ENCODE results near the gene RNF166.

RNF166 gene

DNA sequence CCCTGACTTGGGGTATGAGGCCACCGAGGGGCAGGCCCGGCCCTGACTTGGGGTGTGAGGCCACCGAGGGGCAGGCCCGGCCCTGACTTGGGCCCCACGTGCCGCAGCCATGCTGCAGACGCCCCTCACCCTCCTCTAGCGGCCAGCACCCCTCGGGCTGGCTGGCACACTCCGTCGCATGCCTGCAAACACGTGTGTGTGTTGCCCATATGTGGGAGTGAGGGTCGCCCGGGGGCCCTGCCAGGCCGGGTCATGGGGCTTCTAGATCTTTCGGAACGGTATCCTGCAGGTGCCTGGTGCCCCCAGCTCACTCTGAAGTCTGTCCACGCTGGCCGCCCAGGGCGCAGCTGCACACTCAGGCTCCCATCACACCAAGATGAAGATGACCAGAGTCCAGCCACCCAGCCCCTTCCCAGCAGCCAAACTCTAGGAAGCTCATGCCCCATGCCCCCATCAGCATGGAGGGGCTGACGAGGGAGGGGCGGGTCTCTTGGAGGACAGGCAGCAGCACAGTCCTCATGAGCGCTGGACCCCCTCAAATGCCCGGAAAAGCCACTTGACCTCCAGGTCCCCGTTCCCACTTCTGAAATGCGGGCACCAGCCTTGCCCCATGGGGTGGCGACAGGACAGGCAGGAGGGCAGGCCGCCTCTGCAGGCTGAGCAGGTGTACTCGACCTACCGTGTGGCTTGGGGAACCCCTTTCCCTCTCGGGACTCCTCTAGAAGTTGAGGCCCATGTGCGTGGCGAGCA, 33.9 kb upstream of the RNF166 start:
- in situ Hi-C loops (cut with HindIII; ENCODE audit: low sequenced_read_pairs) = no loop called here

GRCh38 chr16:88739139-88739976, 33.1 kb upstream of the RNF166 start:
- in situ Hi-C loops (cut with HindIII; ENCODE audit: low sequenced_read_pairs) = no loop called here

- in situ Hi-C loops (cut with HindIII; ENCODE audit: low sequenced_read_pairs) = no loop called here
Measured at GRCh38 chr16:88738151-88739084, 32.2 kb upstream of the RNF166 start.

- in situ Hi-C loops (cut with HindIII; ENCODE audit: low sequenced_read_pairs) = no loop called here
Measured at GRCh38 chr16:88737298-88738150, 31.3 kb upstream of the RNF166 start.

- in situ Hi-C loops (cut with HindIII; ENCODE audit: low sequenced_read_pairs) = no loop called here
Measured at GRCh38 chr16:88736496-88736895, 30.3 kb upstream of the RNF166 start.

DNA sequence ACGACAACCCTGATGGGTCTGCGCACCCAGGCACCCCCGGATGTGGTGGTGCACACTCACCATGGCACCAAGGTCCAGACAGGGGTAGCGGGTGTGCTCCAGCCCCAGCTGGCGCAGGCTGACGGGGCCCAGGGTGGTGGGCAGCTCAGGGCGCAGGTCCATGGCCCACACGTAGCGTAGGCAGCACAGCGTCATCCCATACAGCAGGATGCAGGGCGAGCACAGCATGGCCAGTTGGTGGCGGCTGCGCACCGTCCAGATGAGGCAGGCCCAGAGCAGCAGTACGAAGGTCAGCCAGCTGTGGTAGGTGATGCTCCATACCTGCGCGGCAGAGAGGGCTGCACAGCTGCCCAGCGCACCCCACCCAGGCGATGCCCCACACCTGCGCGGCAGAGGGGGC, 29.9 kb upstream of the RNF166 start:
- in situ Hi-C loops (cut with HindIII; ENCODE audit: low sequenced_read_pairs) = no loop called here

- in situ Hi-C loops (cut with HindIII; ENCODE audit: low sequenced_read_pairs) = no loop called here
Measured at GRCh38 chr16:88735616-88736015, 29.4 kb upstream of the RNF166 start.

GRCh38 chr16:88735121-88735520, 28.9 kb upstream of the RNF166 start:
- in situ Hi-C loops (cut with HindIII; ENCODE audit: low sequenced_read_pairs) = no loop called here

DNA sequence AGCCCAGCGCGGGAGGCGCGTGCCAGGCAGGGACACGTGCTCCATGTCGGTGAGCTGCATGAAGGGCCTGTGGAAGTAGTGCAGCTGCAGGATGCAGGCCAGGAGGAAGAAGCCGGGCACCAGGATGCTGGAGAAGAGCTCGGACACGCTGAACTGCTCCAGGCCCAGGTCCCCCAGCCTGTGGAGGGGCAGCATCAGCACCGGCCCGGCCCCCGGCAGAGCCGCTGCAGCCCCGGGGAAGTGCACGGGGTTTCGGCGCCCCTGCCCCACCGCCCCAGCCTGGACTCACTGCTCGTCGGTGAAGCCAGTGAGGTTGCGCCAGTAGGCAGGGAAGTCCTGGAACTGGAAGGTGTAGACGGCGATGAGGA, 28.1 kb upstream of the RNF166 start:
- in situ Hi-C loops (cut with HindIII; ENCODE audit: low sequenced_read_pairs) = no loop called here

- in situ Hi-C loops (cut with HindIII; ENCODE audit: low sequenced_read_pairs) = no loop called here
Measured at GRCh38 chr16:88733630-88734360, 27.6 kb upstream of the RNF166 start.

DNA sequence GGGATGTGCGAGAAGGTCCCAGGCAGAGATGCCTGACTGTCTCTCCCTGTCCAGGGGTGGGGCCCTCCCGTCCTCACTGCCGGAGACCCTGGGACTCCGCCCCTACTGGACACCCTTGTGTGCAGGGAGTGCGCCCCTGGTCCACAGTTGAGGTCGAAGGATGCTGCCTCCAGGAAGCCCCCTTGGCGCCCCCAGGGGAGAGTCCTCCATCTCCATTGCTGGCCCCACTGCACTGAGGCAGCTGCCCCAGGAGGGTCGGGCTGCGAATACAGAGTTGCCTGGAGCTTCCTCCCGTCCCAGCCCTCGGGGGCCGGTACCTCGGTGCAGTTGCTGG, 26.7 kb upstream of the RNF166 start:
- in situ Hi-C loops (cut with HindIII; ENCODE audit: low sequenced_read_pairs) = no loop called here

DNA sequence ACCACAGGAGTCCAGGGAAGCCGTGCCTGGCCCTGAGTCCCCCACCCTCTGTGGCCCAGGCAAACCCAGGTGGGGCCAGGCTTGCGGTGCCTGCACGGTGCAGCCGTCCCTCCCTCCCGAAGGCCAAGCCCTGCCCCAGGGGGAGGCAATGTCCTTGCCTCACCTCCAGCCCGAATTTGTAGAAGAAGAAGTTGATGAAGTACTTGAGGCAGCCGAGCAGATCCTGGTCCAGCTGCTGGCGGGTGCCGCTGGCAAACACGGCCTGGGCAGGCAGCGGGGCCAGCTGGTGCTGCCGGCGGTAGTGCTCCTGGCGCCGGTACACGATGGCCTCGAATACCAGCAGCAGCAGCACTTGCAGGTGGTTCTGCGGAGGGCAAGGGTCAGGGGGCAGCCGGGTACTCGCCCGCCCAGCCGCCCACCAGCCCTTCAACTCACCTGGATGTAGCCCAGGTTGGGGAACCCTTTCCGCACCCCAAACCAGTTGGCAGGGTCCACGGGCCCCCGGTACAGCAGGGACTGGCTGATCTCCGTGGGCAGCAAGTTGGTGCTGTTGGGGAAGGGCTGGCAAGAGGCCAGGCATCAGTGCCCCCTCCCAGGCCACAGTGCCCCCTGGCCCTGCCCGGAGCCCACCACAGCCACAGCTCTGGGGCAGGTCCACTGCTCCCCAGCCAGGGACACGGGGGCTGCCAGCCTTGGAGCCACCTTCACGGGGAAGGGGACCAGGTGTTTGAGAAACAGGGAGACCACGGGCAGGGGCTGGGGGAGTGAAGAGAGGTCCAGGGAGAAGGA, 26.2 kb upstream of the RNF166 start:
- in situ Hi-C loops (cut with HindIII; ENCODE audit: low sequenced_read_pairs) = no loop called here

- in situ Hi-C loops (cut with HindIII; ENCODE audit: low sequenced_read_pairs) = no loop called here
Measured at GRCh38 chr16:88731699-88732098, 25.5 kb upstream of the RNF166 start.

DNA sequence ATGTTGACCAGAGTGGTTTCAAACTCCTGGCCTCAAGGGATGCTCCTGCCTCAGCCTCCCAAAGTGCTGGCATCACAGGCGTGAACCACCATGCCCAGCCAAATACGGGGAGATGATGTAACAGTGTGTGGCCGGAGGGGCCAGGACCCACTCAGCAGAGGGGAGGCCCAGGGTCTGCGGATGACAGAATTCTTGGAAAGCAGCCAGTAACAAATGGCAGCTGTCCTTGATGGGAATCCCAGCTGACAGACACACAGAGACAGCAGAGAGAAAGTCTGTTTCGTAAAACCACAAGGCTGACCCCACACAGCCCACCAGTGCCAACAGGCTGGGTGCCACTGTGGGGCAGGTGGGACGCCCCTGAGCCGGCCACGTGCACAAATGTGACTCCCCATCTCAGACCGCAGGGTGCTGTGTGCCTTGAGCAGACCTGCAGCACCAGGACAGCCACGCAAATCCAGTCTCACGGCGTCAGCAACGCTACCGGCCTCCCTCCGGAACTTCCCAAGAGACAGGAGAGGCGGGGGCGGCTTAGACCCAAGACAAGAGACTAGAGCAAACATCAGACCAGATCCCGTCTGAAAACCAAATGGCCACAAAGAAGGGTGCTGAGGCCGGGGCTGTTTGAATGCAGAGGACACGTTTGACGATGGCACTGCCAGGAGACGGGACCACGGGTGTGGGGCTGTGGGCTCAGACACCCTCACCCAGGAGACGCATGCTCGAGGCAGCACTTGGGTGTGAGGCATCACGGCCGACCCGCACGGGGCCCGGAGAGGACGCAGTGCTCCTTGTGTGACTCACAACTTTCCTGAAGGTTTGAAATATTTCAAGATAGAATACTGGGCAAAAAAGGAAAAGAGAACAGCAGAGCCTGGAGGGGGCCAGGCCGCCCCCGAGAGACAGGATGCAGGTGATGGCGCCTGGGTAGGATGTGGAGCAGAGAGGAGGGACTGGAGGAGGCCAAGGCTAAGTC, 24.7 kb upstream of the RNF166 start:
- in situ Hi-C loops (cut with HindIII; ENCODE audit: low sequenced_read_pairs) = no loop called here

DNA sequence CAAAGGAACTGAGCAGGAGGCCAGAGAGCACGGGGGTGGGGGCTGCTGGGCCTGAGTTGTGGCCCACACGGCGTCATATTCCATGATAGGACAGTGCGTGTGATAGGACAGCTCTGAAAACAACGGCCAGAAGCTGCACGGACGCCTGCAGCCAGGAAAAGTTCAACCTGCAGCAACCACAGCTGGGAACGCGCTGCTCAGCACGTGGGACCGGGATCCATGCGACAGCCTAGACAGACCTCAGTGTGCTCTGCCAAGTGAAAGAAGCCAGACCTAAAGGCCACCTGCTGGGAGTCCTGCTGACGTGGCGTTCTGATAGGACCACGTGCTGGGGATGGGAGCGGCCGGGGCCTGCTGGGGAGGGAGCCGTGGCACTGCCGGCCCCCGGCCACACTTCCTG, 21.7 kb upstream of the RNF166 start:
- in situ Hi-C loops (cut with HindIII; ENCODE audit: low sequenced_read_pairs) = no loop called here

DNA sequence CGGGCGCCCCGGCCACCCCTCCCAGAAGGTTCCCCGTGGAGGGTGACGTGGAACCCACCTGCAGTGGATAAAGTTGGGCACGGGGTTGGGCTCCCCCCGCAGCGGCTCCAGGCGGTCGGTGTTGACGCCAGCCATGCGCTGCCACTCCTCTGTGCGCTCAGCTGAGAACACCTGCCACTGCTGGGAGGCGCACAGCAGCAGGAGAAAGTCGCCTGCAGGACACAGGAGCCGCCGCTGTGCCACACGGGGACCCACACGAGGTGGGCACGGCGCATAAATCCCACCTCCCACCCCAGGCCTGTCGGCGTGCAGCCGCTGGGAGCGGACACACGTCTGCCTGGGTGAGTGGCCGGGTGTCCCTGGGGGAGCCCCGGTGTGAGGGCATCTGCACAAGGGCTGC, 20.8 kb upstream of the RNF166 start:
- in situ Hi-C loops (cut with HindIII; ENCODE audit: low sequenced_read_pairs) = no loop called here

- in situ Hi-C loops (cut with HindIII; ENCODE audit: low sequenced_read_pairs) = no loop called here
Measured at GRCh38 chr16:88726408-88726749, 20.2 kb upstream of the RNF166 start.

Measured in endothelial cell of hepatic sinusoid (primary cell).